IMR-90 (cell line): Measurements from ENCODE around the gene PSMD14. TPM values are rescaled to one million over a fixed set of nuclear protein-coding genes. Genes with fewer than 3 reads are reported as not detected.

ENCODE experiments used
- ATAC-seq: fragments of 200-7000 bp; cut with Tn5 transposase; 2 replicates; pipeline ENCODE4 v1.9.1; 2020; ENCODE audit warnings: low read depth, mild to moderate bottlenecking, moderate library complexity
- BruUV-seq: library from RNA; stranded (reverse); fragments of 400-500 nt; replicated peaks from 2 replicates; lab custom pipeline; 2021; lab: Mats Ljungman, UMichigan
- CTCF ChIA-PET: fragments of 300-600 bp; formaldehyde crosslinking; extraction: SDS; loops from one replicate; lab custom pipeline; 2021; ENCODE audit warnings: antibody characterized with exemption; lab: Yijun Ruan, JAX
- POLR2A ChIA-PET: fragments of 300-600 bp; sonication (Branson Sonifier 250); formaldehyde crosslinking; loops from one replicate; lab custom pipeline; 2022; ENCODE audit warnings: antibody characterized with exemption; ENCODE audit not compliant: unreplicated experiment; lab: Charles Lee
- DNase-seq: peaks from one replicate; pipeline ENCODE4 v3.0.0; 2013
- H2AFZ ChIP-seq: replicated peaks from 2 replicates; pipeline ENCODE3; 2013; ENCODE audit warnings: low read length, mild to moderate bottlenecking; ENCODE audit not compliant: poor library complexity
- H2AK5ac ChIP-seq: 2 replicates; pipeline ENCODE4 v1.6.1; 2013; ENCODE audit warnings: low read depth, low read length, inconsistent platforms
- H2AK9ac ChIP-seq: replicated peaks from 2 replicates; pipeline ENCODE3; 2013; ENCODE audit warnings: mild to moderate bottlenecking, low read depth, low read length, moderate library complexity; ENCODE audit not compliant: poor library complexity
- H2BK120ac ChIP-seq: 2 replicates; pipeline ENCODE4 v1.6.1; 2013; ENCODE audit warnings: low read depth, low read length, inconsistent platforms
- H2BK15ac ChIP-seq: 3 replicates; pipeline ENCODE4 v1.6.1; 2013; ENCODE audit warnings: low read depth, low read length, inconsistent platforms
- H2BK20ac ChIP-seq: 2 replicates; pipeline ENCODE4 v1.6.1; 2013; ENCODE audit warnings: low read depth, mild to moderate bottlenecking, inconsistent platforms, low read length, moderate library complexity
- H2BK5ac ChIP-seq: 2 replicates; pipeline ENCODE4 v1.6.1; 2013; ENCODE audit warnings: mild to moderate bottlenecking, low read depth, low read length, inconsistent platforms; ENCODE audit not compliant: poor library complexity, severe bottlenecking
- H3K14ac ChIP-seq: replicated peaks from 2 replicates; pipeline ENCODE4 v1.6.1; 2013; ENCODE audit warnings: low read depth, low read length, inconsistent platforms
- H3K18ac ChIP-seq: 2 replicates; pipeline ENCODE4 v1.6.1; 2013; ENCODE audit warnings: low read depth, low read length, control low read depth
- H3K23ac ChIP-seq: 2 replicates; pipeline ENCODE4 v1.6.1; 2013; ENCODE audit warnings: low read depth, low read length, inconsistent platforms
- H3K27ac ChIP-seq: 2 replicates; pipeline ENCODE4 v1.5.1; 2013; ENCODE audit warnings: mild to moderate bottlenecking, control low read depth, low read length; ENCODE audit not compliant: insufficient read depth
- H3K27me3 ChIP-seq: 2 replicates; pipeline ENCODE4 v1.6.1; 2013; ENCODE audit warnings: low read length; ENCODE audit not compliant: control insufficient read depth, insufficient read depth
- H3K36me3 ChIP-seq: 2 replicates; pipeline ENCODE4 v1.6.1; 2013; ENCODE audit warnings: low read length, mixed read lengths; ENCODE audit not compliant: control insufficient read depth, insufficient read depth
- H3K4ac ChIP-seq: 2 replicates; pipeline ENCODE4 v1.6.1; 2013; ENCODE audit warnings: low read depth, low read length, inconsistent platforms
- H3K4me1 ChIP-seq: 2 replicates; pipeline ENCODE4 v1.6.1; 2013; ENCODE audit warnings: low read length, mixed read lengths; ENCODE audit not compliant: control insufficient read depth, insufficient read depth
- H3K4me2 ChIP-seq: 2 replicates; pipeline ENCODE4 v1.6.1; 2013; ENCODE audit warnings: low read depth, mild to moderate bottlenecking, control low read depth, low read length, moderate library complexity
- H3K4me3 ChIP-seq: 2 replicates; pipeline ENCODE4 v1.5.1; 2013; ENCODE audit warnings: low read depth, mild to moderate bottlenecking, control low read depth, low read length, moderate library complexity; ENCODE audit not compliant: insufficient read depth
- H3K56ac ChIP-seq: 2 replicates; pipeline ENCODE4 v1.6.1; 2013; ENCODE audit warnings: low read length, inconsistent platforms; ENCODE audit not compliant: insufficient read depth; ENCODE audit errors: extremely low read depth
- H3K79me1 ChIP-seq, 2 experiments: 2 replicates each; pipeline ENCODE4 v1.6.1; 2013; ENCODE audit warnings: low read length in 2 of 2, inconsistent platforms in 1 of 2, low read depth in 1 of 2
- H3K9ac ChIP-seq: 2 replicates; pipeline ENCODE4 v1.6.1; 2013; ENCODE audit warnings: low read depth, low read length, control low read depth
- H3K9me1 ChIP-seq: 2 replicates; pipeline ENCODE4 v1.6.1; 2013; ENCODE audit warnings: low read length, inconsistent platforms; ENCODE audit not compliant: insufficient read depth
- H3K9me3 ChIP-seq: 2 replicates; pipeline ENCODE4 v1.6.1; 2013; ENCODE audit warnings: low read length; ENCODE audit not compliant: control insufficient read depth, insufficient read depth
- H4K20me1 ChIP-seq: 2 replicates; pipeline ENCODE4 v1.6.1; 2013; ENCODE audit warnings: low read length, inconsistent platforms; ENCODE audit not compliant: insufficient read depth
- H4K5ac ChIP-seq: 2 replicates; pipeline ENCODE4 v1.6.1; 2013; ENCODE audit warnings: mild to moderate bottlenecking, low read depth, low read length, control low read depth
- H4K8ac ChIP-seq, 2 experiments: 2 replicates each; pipeline ENCODE4 v1.6.1; 2013; ENCODE audit warnings: low read depth in 2 of 2, low read length in 2 of 2, control low read depth in 1 of 2, inconsistent platforms in 1 of 2
- H4K91ac ChIP-seq: 2 replicates; pipeline ENCODE4 v1.6.1; 2013; ENCODE audit warnings: low read depth, low read length, inconsistent platforms; ENCODE audit not compliant: insufficient read depth
- BHLHE40 ChIP-seq: fragments of 150-350 bp; IDR thresholded peaks from 2 replicates; pipeline ENCODE4 v1.6.1; 2016; ENCODE audit warnings: mild to moderate bottlenecking, low read depth, low read length
- CEBPB ChIP-seq: IDR thresholded peaks from 2 replicates; pipeline ENCODE4 v1.6.1; 2012; ENCODE audit warnings: low read depth, low read length, improper control_type of control experiment
- CHD1 ChIP-seq: IDR thresholded peaks from 2 replicates; pipeline ENCODE4 v1.6.1; 2012; ENCODE audit warnings: low read depth, low read length, improper control_type of control experiment
- CTCF ChIP-seq: conservative IDR thresholded peaks from 2 replicates; pipeline ENCODE4 v1.5.1; 2012; ENCODE audit warnings: mild to moderate bottlenecking, low read depth, low read length, improper control_type of control experiment
- FOS ChIP-seq: fragments of 150-350 bp; IDR thresholded peaks from 2 replicates; pipeline ENCODE4 v1.6.1; 2016; ENCODE audit warnings: low read depth, low read length
- MAFK ChIP-seq: IDR thresholded peaks from 2 replicates; pipeline ENCODE4 v1.6.1; 2012; ENCODE audit warnings: low read depth, low read length, improper control_type of control experiment
- MAZ ChIP-seq: IDR thresholded peaks from 2 replicates; pipeline ENCODE4 v1.6.1; 2012; ENCODE audit warnings: low read depth, mild to moderate bottlenecking, low read length, improper control_type of control experiment, moderate library complexity, borderline replicate concordance
- MXI1 ChIP-seq: IDR thresholded peaks from 2 replicates; pipeline ENCODE4 v1.6.1; 2012; ENCODE audit warnings: low read depth, mild to moderate bottlenecking, low read length, moderate library complexity, borderline replicate concordance
- POLR2A ChIP-seq: IDR thresholded peaks from 2 replicates; pipeline ENCODE4 v1.6.1; 2012; ENCODE audit warnings: mild to moderate bottlenecking, low read depth, low read length
- RAD21 ChIP-seq: IDR thresholded peaks from 2 replicates; pipeline ENCODE4 v1.6.1; 2012; ENCODE audit warnings: low read length, improper control_type of control experiment
- RCOR1 ChIP-seq: IDR thresholded peaks from 2 replicates; pipeline ENCODE4 v1.6.1; 2012; ENCODE audit warnings: mild to moderate bottlenecking, low read length, improper control_type of control experiment; ENCODE audit not compliant: insufficient replicate concordance
- RFX5 ChIP-seq: IDR thresholded peaks from 2 replicates; pipeline ENCODE4 v1.8.0; 2012; ENCODE audit warnings: low read depth, mild to moderate bottlenecking, low read length, moderate library complexity
- SMC3 ChIP-seq: fragments of 150-350 bp; IDR thresholded peaks from 2 replicates; pipeline ENCODE4 v1.6.1; 2016; ENCODE audit warnings: low read depth, mild to moderate bottlenecking, antibody characterized with exemption, low read length, moderate library complexity
- WGBS, 2 experiments: methylation state at CpG; one replicate each; pipeline versions ENCODE4 v1.1.5 to v1.1.7; 2013; ENCODE audit warnings: missing lambda C conversion rate in 2 of 2; ENCODE audit not compliant: insufficient read length in 1 of 2; ENCODE audit errors: extremely low coverage in 2 of 2; 5-methylcytosine and 5-hydroxymethylcytosine counted together
- dilution Hi-C: fragments of 300-500 bp; cut with HindIII; formaldehyde crosslinking; loops from one replicate; pipeline ENCODE4 v1.14.3; 2018; ENCODE audit warnings: low sequenced_read_pairs; ENCODE audit not compliant: unreplicated experiment
- in situ Hi-C: fragments of 300-500 bp; cut with MboI; formaldehyde crosslinking; loops from 3 replicates; pipeline ENCODE4 v1.14.3; 2019; ENCODE audit warnings: low sequenced_read_pairs, inconsistent platforms, mixed read lengths
- intact Hi-C: fragments of 100-400 bp; cut with micrococcal nuclease; formaldehyde crosslinking; loops from 2 replicates; pipeline ENCODE4 v1.10.0; 2022
- polyA plus RNA-seq, 3 experiments: library from polyadenylated mRNA; depleted of rRNA; stranded (reverse); fragments of >200 nt; gene quantifications; 2 replicates each; pipeline ENCODE4 v1.2.3, GENCODE V29; 2012; ENCODE audit warnings: low replicate concordance in 1 of 3
- total RNA-seq: library from RNA; depleted of rRNA; stranded (reverse); fragments of >200 nt; gene quantifications from 2 replicates; pipeline ENCODE4 v1.2.3, GENCODE V29; 2012
- TF ChIP-seq, protein P1 (sequence below): fragments of 150-350 bp; IDR thresholded peaks from 2 replicates; pipeline ENCODE4 v1.6.1; 2017; ENCODE audit warnings: mild to moderate bottlenecking, antibody characterized with exemption, low read length, low read depth
- TF ChIP-seq, protein P2 (sequence below): fragments of 150-350 bp; IDR thresholded peaks from 2 replicates; pipeline ENCODE4 v1.6.1; 2016; ENCODE audit warnings: low read depth, mild to moderate bottlenecking, low read length, moderate library complexity, borderline replicate concordance

PSMD14 gene
- total and polyA plus RNA-seq, 2 of the 4 experiments (the other 2 are of a cell fraction), result 59.3 to 110 TPM

GRCh38 chr2:161391737-161392506 is 83.7 kb downstream of the PSMD14 start:
- peaks cover 5% of the 10 kb centered on the region for H3K36me3 ChIP-seq

More at GRCh38 chr2:161391737-161392506, 83.7 kb downstream of the PSMD14 start:
- Histone ChIP-seq H3K9ac (no peak overlapping the region), H2BK15ac (no peak overlapping the region), H3K18ac (no peak overlapping the region), H4K5ac (no peak overlapping the region), H3K56ac (no peak overlapping the region), H2AFZ (no peak overlapping the region), H3K79me1 (peaks cover 4 to 5% of the 10 kb centered on the region in 2 experiments; a peak in 2 of 4 replicates), H2BK20ac (no peak overlapping the region), H3K27ac (no peak overlapping the region), H3K4me2 (no peak overlapping the region), H2AK5ac (no peak overlapping the region), H3K4me3 (no peak overlapping the region), H2AK9ac (no peak overlapping the region), H3K9me1 (no peaks in the 10 kb centered on the region), H4K91ac (no peak overlapping the region), H3K9me3 (no peaks in the 10 kb centered on the region), H3K23ac (no peak overlapping the region), H3K4ac (no peak overlapping the region), H4K20me1 (no peaks in the 10 kb centered on the region), H3K14ac (no peak overlapping the region), H3K27me3 (no peaks in the 10 kb centered on the region), H4K8ac (no peak overlapping the region), H2BK120ac (no peak overlapping the region), H2BK5ac (no peak overlapping the region), H3K4me1 (no peaks in the 10 kb centered on the region)
- intact Hi-C loops (no loop called here), in situ Hi-C loops (no loop called here), dilution Hi-C loops (no loop called here)
- WGBS, 2 experiments, result no CpG with 5 or more reads among the region's 4 CpGs
- DNase-seq, result no peak
- BruUV-seq, result no TSS peak
- ChIA-PET POLR2A (no interaction called here), CTCF (no interaction called here)
- TF ChIP-seq FOS, result no peak
- no peak for TF ChIP-seq CTCF
- TF ChIP-seq CHD1, result no peak
- no peak for TF ChIP-seq MAFK
- TF ChIP-seq MXI1, result no peak
- no peak for TF ChIP-seq RCOR1
- TF ChIP-seq, protein P1, sequence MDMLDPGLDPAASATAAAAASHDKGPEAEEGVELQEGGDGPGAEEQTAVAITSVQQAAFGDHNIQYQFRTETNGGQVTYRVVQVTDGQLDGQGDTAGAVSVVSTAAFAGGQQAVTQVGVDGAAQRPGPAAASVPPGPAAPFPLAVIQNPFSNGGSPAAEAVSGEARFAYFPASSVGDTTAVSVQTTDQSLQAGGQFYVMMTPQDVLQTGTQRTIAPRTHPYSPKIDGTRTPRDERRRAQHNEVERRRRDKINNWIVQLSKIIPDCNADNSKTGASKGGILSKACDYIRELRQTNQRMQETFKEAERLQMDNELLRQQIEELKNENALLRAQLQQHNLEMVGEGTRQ, result no peak
- no peak for TF ChIP-seq RFX5
- TF ChIP-seq RAD21, result no peak
- TF ChIP-seq CEBPB, result no peak
- TF ChIP-seq, protein P2, sequence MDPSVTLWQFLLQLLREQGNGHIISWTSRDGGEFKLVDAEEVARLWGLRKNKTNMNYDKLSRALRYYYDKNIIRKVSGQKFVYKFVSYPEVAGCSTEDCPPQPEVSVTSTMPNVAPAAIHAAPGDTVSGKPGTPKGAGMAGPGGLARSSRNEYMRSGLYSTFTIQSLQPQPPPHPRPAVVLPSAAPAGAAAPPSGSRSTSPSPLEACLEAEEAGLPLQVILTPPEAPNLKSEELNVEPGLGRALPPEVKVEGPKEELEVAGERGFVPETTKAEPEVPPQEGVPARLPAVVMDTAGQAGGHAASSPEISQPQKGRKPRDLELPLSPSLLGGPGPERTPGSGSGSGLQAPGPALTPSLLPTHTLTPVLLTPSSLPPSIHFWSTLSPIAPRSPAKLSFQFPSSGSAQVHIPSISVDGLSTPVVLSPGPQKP, result no peak
- no peak for TF ChIP-seq MAZ
- TF ChIP-seq SMC3, result no peak
- no peak for TF ChIP-seq BHLHE40
- no peak for TF ChIP-seq POLR2A
- no peak for ATAC-seq
